Measurements from ENCODE around the gene RNLS.

The RNLS gene

GRCh38 chr10:88431103-88431502 lies 152.0 kb downstream of the RNLS start:
- no peak for DNase-seq (ENCODE audit: low read depth in 2 of 2)

- DNase-seq (ENCODE audit: low read depth in 2 of 2) = no peak
Observed at GRCh38 chr10:88428976-88429375, 154.1 kb downstream of the RNLS start.

- DNase-seq (ENCODE audit: low read depth in 2 of 2) = no peak
Observed at GRCh38 chr10:88428442-88428841, 154.7 kb downstream of the RNLS start.

- DNase-seq (ENCODE audit: low read depth in 2 of 2) = no peak
Observed at GRCh38 chr10:88427024-88427423, 156.1 kb downstream of the RNLS start.

GRCh38 chr10:88424881-88425280 lies 158.2 kb downstream of the RNLS start:
- DNase-seq (ENCODE audit: low read depth in 2 of 2) = no peak

- no peak for DNase-seq (ENCODE audit: low read depth in 2 of 2)
Observed at GRCh38 chr10:88423732-88424131, 159.4 kb downstream of the RNLS start.

GRCh38 chr10:88421590-88421989 lies 161.5 kb downstream of the RNLS start:
- no peak for DNase-seq (ENCODE audit: low read depth in 2 of 2)

- no peak for DNase-seq (ENCODE audit: low read depth in 2 of 2)
Observed at GRCh38 chr10:88418871-88419270, 164.2 kb downstream of the RNLS start.

- no peak for DNase-seq (ENCODE audit: low read depth in 2 of 2)
Observed at GRCh38 chr10:88417387-88418030, 165.6 kb downstream of the RNLS start.

- no peak for DNase-seq (ENCODE audit: low read depth in 2 of 2)
Observed at GRCh38 chr10:88416801-88417200, 166.3 kb downstream of the RNLS start.

- no peak for DNase-seq (ENCODE audit: low read depth in 2 of 2)
Observed at GRCh38 chr10:88415533-88416130, 167.5 kb downstream of the RNLS start.

GRCh38 chr10:88413412-88413811 lies 169.7 kb downstream of the RNLS start:
- no peak for DNase-seq (ENCODE audit: low read depth in 2 of 2)

GRCh38 chr10:88411772-88412349 lies 171.3 kb downstream of the RNLS start:
- no peak for DNase-seq (ENCODE audit: low read depth in 2 of 2)

GRCh38 chr10:88409824-88410223 lies 173.3 kb downstream of the RNLS start:
- DNase-seq (ENCODE audit: low read depth in 2 of 2) = no peak

- no peak for DNase-seq (ENCODE audit: low read depth in 2 of 2)
Observed at GRCh38 chr10:88409236-88409635, 173.9 kb downstream of the RNLS start.

- no peak for DNase-seq (ENCODE audit: low read depth in 2 of 2)
Observed at GRCh38 chr10:88408096-88408495, 175.0 kb downstream of the RNLS start.

- no peak for DNase-seq (ENCODE audit: low read depth in 2 of 2)
Observed at GRCh38 chr10:88404133-88404532, 179.0 kb downstream of the RNLS start.

GRCh38 chr10:88401671-88402347 lies 181.3 kb downstream of the RNLS start:
- DNase-seq (ENCODE audit: low read depth in 2 of 2) = no peak

- DNase-seq (ENCODE audit: low read depth in 2 of 2) = no peak
Observed at GRCh38 chr10:88399240-88399639, 183.9 kb downstream of the RNLS start.

GRCh38 chr10:88395677-88396076 lies 187.4 kb downstream of the RNLS start:
- DNase-seq (ENCODE audit: low read depth in 2 of 2) = no peak

- no peak for DNase-seq (ENCODE audit: low read depth in 2 of 2)
Observed at GRCh38 chr10:88392222-88392621, 190.9 kb downstream of the RNLS start.

- DNase-seq (ENCODE audit: low read depth in 2 of 2) = no peak
Observed at GRCh38 chr10:88390041-88390440, 193.1 kb downstream of the RNLS start.

GRCh38 chr10:88389456-88389855 lies 193.7 kb downstream of the RNLS start:
- DNase-seq (ENCODE audit: low read depth in 2 of 2) = no peak
